ENCODE results near the gene CPNE5. TPM values are rescaled to one million over a fixed set of nuclear protein-coding genes. Genes with fewer than 3 reads are reported as not detected.

Gene CPNE5
- total and polyA plus RNA-seq, 9 of the 15 experiments (the other 6 are each of a cell fraction or from before 2014, with no cell fraction given): 0.14 to 1.0 (median 0.46) TPM; not detected in 2

DNA sequence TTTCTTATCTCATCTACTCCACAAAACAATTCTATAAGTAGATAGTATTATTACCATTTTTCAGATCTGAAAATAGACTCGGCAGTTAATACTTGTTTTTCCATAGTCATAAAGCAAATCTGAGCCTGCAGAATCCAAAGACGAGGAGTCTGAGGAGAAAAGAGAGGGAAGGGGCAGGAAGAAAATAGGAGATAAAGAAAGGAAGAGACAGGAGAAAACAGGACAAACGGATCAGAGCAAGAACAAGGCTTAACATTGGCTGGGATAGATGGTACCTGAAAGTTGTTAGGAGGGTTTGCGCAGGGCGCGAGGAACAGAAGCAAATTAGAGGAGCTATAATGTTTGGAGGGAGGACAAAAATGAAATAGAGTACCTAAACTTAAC is 36.0 kb upstream of the CPNE5 start (continued):
- TF ChIP-seq POLR2H (tag; IDR thresholded peaks at IDR 0.05; ENCODE audit: low read depth) (peak; percentile 47; the same call in 1 of the 2 replicates), L3MBTL2 (IDR thresholded peaks at IDR 0.05) (no peak), THRAP3 (IDR thresholded peaks at IDR 0.05; ENCODE audit: borderline replicate concordance) (0 out of 2 replicates have a peak, but pooled peaks have one; percentile 51), ZFPM2 (CRISPR knock-in tag; IDR thresholded peaks at IDR 0.05) (no peak), FOXA3 (CRISPR knock-in tag; conservative IDR thresholded peaks at IDR 0.05 in 1 of 2, IDR thresholded peaks at IDR 0.05 in 1 of 2) (no peak), MCM7 (IDR thresholded peaks at IDR 0.05) (peak in 1 of 2 experiments; percentile 52; a peak in 1 of 4 replicates), HDAC1 (IDR thresholded peaks at IDR 0.05) (peak; percentile 59 to 65; a peak in 3 of 4 replicates), CBX1 (IDR thresholded peaks at IDR 0.05; ENCODE audit: low read depth) (no peak), ZC3H8 (IDR thresholded peaks at IDR 0.05) (no peak), SMARCA4 (IDR thresholded peaks at IDR 0.05) (peak; percentile 33; the same call in 1 of the 2 replicates), ZC3H11A (IDR thresholded peaks at IDR 0.05; ENCODE audit: low read depth, low read length) (no peak), MAZ (CRISPR knock-in tag; conservative IDR thresholded peaks at IDR 0.05 in 1 of 2, IDR thresholded peaks at IDR 0.05 in 1 of 2) (no peak), LARP7 (IDR thresholded peaks at IDR 0.05) (peak; percentile 28; the same call in 1 of the 2 replicates), MTA1 (IDR thresholded peaks at IDR 0.05; ENCODE audit: borderline replicate concordance) (0 out of 2 replicates have a peak, but pooled peaks have one; percentile 20), ARNT (IDR thresholded peaks at IDR 0.05) (peak; percentile 59 to 61; a peak in 1 of 4 replicates), SNRNP70 (optimal IDR thresholded peaks at IDR 0.05; ENCODE audit: low read depth, low read length) (no peak), ZBED1 (IDR thresholded peaks at IDR 0.05) (no peak), CXXC5 (CRISPR knock-in tag; IDR thresholded peaks at IDR 0.05) (no peak), ZNF77 (CRISPR knock-in tag; IDR thresholded peaks at IDR 0.05) (no peak), DACH1 (IDR thresholded peaks at IDR 0.05; ENCODE audit: partially characterized antibody) (no peak), SMARCA5 (IDR thresholded peaks at IDR 0.05) (0 out of 2 replicates have a peak, but pooled peaks have one; percentile 61)
- TF ChIP-seq, protein P1, sequence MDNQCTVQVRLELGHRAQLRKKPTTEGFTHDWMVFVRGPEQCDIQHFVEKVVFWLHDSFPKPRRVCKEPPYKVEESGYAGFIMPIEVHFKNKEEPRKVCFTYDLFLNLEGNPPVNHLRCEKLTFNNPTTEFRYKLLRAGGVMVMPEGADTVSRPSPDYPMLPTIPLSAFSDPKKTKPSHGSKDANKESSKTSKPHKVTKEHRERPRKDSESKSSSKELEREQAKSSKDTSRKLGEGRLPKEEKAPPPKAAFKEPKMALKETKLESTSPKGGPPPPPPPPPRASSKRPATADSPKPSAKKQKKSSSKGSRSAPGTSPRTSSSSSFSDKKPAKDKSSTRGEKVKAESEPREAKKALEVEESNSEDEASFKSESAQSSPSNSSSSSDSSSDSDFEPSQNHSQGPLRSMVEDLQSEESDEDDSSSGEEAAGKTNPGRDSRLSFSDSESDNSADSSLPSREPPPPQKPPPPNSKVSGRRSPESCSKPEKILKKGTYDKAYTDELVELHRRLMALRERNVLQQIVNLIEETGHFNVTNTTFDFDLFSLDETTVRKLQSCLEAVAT (IDR thresholded peaks at IDR 0.05): peak in 1 of 2 experiments; percentile 49; a peak in 2 of 4 replicates
- TF ChIP-seq, protein P2, sequence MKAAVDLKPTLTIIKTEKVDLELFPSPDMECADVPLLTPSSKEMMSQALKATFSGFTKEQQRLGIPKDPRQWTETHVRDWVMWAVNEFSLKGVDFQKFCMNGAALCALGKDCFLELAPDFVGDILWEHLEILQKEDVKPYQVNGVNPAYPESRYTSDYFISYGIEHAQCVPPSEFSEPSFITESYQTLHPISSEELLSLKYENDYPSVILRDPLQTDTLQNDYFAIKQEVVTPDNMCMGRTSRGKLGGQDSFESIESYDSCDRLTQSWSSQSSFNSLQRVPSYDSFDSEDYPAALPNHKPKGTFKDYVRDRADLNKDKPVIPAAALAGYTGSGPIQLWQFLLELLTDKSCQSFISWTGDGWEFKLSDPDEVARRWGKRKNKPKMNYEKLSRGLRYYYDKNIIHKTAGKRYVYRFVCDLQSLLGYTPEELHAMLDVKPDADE (conservative IDR thresholded peaks at IDR 0.05; ENCODE audit: control insufficient read depth, low read depth, low read length): no peak
- TF ChIP-seq, protein P3, sequence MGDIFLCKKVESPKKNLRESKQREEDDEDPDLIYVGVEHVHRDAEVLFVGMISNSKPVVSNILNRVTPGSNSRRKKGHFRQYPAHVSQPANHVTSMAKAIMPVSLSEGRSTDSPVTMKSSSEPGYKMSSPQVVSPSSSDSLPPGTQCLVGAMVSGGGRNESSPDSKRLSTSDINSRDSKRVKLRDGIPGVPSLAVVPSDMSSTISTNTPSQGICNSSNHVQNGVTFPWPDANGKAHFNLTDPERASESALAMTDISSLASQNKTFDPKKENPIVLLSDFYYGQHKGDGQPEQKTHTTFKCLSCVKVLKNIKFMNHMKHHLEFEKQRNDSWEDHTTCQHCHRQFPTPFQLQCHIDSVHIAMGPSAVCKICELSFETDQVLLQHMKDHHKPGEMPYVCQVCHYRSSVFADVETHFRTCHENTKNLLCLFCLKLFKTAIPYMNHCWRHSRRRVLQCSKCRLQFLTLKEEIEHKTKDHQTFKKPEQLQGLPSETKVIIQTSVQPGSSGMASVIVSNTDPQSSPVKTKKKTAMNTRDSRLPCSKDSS (IDR thresholded peaks at IDR 0.05; ENCODE audit: low read depth, partially characterized antibody): no peak
